ENCODE data around the gene RAB31. TPM values are rescaled to one million over a fixed set of nuclear protein-coding genes. Genes with fewer than 3 reads are reported as not detected.

The RAB31 gene
- total RNA-seq, 4 donors from 2014 or later = 108 to 181 (median 136) TPM

- H3K9me3 ChIP-seq = no peaks in the 10 kb centered on the region
- H3K4me1 ChIP-seq = no peaks in the 10 kb centered on the region
- no peaks in the 10 kb centered on the region for H3K36me3 ChIP-seq
- no peak for ATAC-seq
- no peaks in the 10 kb centered on the region for H3K27me3 ChIP-seq
- H3K4me3 ChIP-seq = no peak overlapping the region
- 45 to 67% methylated on average over 3 to 4 of the region's 5 CpGs for WGBS, 2 donors (ENCODE audit: low coverage in 1 of 2)
- H3K27ac ChIP-seq = no peak overlapping the region
- TF ChIP-seq POLR2A (IDR thresholded peaks at IDR 0.05) = no peak
- no peak for TF ChIP-seq CTCF (IDR thresholded peaks at IDR 0.05)
- TF ChIP-seq POLR2AphosphoS5 (IDR thresholded peaks at IDR 0.05) = no peak
- TF ChIP-seq EP300 (IDR thresholded peaks at IDR 0.05) = no peak
These were observed 197.4 kb downstream of the RAB31 start for GRCh38 chr18:9905401-9905922.

GRCh38 chr18:9906481-9906880, 198.4 kb downstream of the RAB31 start:
- TF ChIP-seq POLR2AphosphoS5 (IDR thresholded peaks at IDR 0.05) = no peak
- TF ChIP-seq CTCF (IDR thresholded peaks at IDR 0.05) = no peak
- TF ChIP-seq POLR2A (IDR thresholded peaks at IDR 0.05) = no peak
- TF ChIP-seq EP300 (IDR thresholded peaks at IDR 0.05) = no peak
- WGBS, 2 donors (ENCODE audit: low coverage in 1 of 2) = 79 to 89% methylated on average over 1 to 2 of the region's 3 CpGs
- Histone ChIP-seq H3K36me3 (no peaks in the 10 kb centered on the region), H3K9me3 (no peaks in the 10 kb centered on the region), H3K27me3 (no peaks in the 10 kb centered on the region), H3K4me1 (no peaks in the 10 kb centered on the region), H3K27ac (no peak overlapping the region), H3K4me3 (no peak overlapping the region)
- ATAC-seq = no peak

- Histone ChIP-seq H3K27me3 (no peaks in the 10 kb centered on the region), H3K9me3 (no peaks in the 10 kb centered on the region), H3K4me1 (peaks cover 0 to 4% (median 0%) of the 10 kb centered on the region in 3 donors), H3K27ac (no peak overlapping the region), H3K4me3 (no peak overlapping the region), H3K36me3 (no peaks in the 10 kb centered on the region)
- TF ChIP-seq EP300 (IDR thresholded peaks at IDR 0.05) (no peak), POLR2A (IDR thresholded peaks at IDR 0.05) (no peak), POLR2AphosphoS5 (IDR thresholded peaks at IDR 0.05) (no peak), CTCF (IDR thresholded peaks at IDR 0.05) (no peak)
- 86 to 97% methylated on average over 4 of the region's 4 CpGs for WGBS, 2 donors (ENCODE audit: low coverage in 1 of 2)
- ATAC-seq = no peak
These were observed 199.8 kb downstream of the RAB31 start for GRCh38 chr18:9907867-9908266.

GRCh38 chr18:9910071-9910470, 202.0 kb downstream of the RAB31 start:
- ATAC-seq = no peak

GRCh38 chr18:9910661-9911060, 202.6 kb downstream of the RAB31 start:
- Histone ChIP-seq H3K4me3 (no peak overlapping the region), H3K9me3 (no peaks in the 10 kb centered on the region), H3K27ac (no peak overlapping the region), H3K4me1 (peaks cover 0 to 12% (median 0%) of the 10 kb centered on the region in 3 donors), H3K27me3 (no peaks in the 10 kb centered on the region), H3K36me3 (no peaks in the 10 kb centered on the region)
- WGBS, 2 donors (ENCODE audit: low coverage in 1 of 2) = 86 to 90% methylated on average over 2 of the region's 2 CpGs
- no peak for ATAC-seq
- TF ChIP-seq POLR2A (IDR thresholded peaks at IDR 0.05) (no peak), POLR2AphosphoS5 (IDR thresholded peaks at IDR 0.05) (no peak), EP300 (IDR thresholded peaks at IDR 0.05) (no peak)

More at GRCh38 chr18:9910071-9910470, 202.0 kb downstream of the RAB31 start:
- no peaks in the 10 kb centered on the region for H3K36me3 ChIP-seq
- H3K27me3 ChIP-seq = no peaks in the 10 kb centered on the region
- H3K4me1 ChIP-seq = peaks cover 0 to 8% (median 0%) of the 10 kb centered on the region in 3 donors
- no peak overlapping the region for H3K4me3 ChIP-seq
- no peaks in the 10 kb centered on the region for H3K9me3 ChIP-seq
- H3K27ac ChIP-seq = no peak overlapping the region
- TF ChIP-seq POLR2AphosphoS5 (IDR thresholded peaks at IDR 0.05) (no peak), POLR2A (IDR thresholded peaks at IDR 0.05) (no peak)

- 83 to 92% methylated on average over 4 to 5 of the region's 5 CpGs for WGBS, 2 donors (ENCODE audit: low coverage in 1 of 2)
- H3K27me3 ChIP-seq = no peaks in the 10 kb centered on the region
- no peaks in the 10 kb centered on the region for H3K36me3 ChIP-seq
- H3K27ac ChIP-seq = no peak overlapping the region
- H3K4me1 ChIP-seq = peaks cover 0 to 18% (median 0%) of the 10 kb centered on the region in 3 donors
- no peaks in the 10 kb centered on the region for H3K9me3 ChIP-seq
- ATAC-seq = no peak
- TF ChIP-seq CTCF (IDR thresholded peaks at IDR 0.05) (no peak), EP300 (IDR thresholded peaks at IDR 0.05) (no peak), POLR2AphosphoS5 (IDR thresholded peaks at IDR 0.05) (no peak)
- no peak overlapping the region for H3K4me3 ChIP-seq
These were observed 203.1 kb downstream of the RAB31 start for GRCh38 chr18:9911226-9911625.
